ENCODE data around the gene CLMN. TPM values are rescaled to one million over a fixed set of nuclear protein-coding genes. Genes with fewer than 3 reads are reported as not detected.
"Not testable (repeated sequence)": the region's sequence is repeated elsewhere in the genome, so short reads cannot be mapped to it uniquely, and the experiment has no call there.

The CLMN gene
- total and polyA plus RNA-seq, 10 of the 15 experiments (the other 5 are each of a cell fraction or from before 2014, with no cell fraction given): 7.8 to 49.3 (median 18.5) TPM

DNA sequence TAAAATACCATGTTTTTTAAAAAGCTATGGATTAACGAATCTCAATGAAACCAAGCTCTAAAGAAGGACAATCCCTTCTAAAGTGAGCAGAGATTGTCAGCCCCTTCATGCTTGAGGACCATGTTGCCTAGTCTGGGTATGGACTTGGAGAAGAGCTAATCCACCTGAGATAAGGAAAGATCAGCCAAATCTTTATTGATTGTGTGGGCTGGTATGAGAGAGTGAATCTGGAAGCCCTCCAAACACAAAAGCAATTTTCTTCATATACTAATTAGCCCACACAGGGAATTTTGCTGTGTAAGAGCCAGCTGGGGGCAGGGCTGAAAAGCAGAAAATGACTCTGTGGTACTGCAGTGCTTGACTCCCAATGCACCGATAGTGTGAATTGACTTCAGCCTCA lies 115.0 kb downstream of the CLMN start:
- 43% methylated on average over 2 of the region's 2 CpGs for WGBS (ENCODE audit: insufficient coverage, insufficient replicate concordance, low lambda C conversion rate, missing lambda C conversion rate)
- H3K27me3 ChIP-seq (replicated peaks in 1 of 2; ENCODE audit: control insufficient read depth in 2 of 2, insufficient read depth in 2 of 2, low read length in 1 of 2): no peaks in the 10 kb centered on the region
- H3K79me2 ChIP-seq (ENCODE audit: control insufficient read depth, insufficient read depth, low read length): no peaks in the 10 kb centered on the region
- no peak overlapping the region for H2AFZ ChIP-seq (ENCODE audit: control insufficient read depth, low read depth, low read length)
- H3K9ac ChIP-seq (ENCODE audit: control insufficient read depth, insufficient read depth, low read length): no peak overlapping the region
- ChIA-PET CTCF (interaction anchor here (0.7 to 3.1 kb wide), 3 partner anchors 9 to 111 kb away, joined by 3 to 8 read pairs (median 7); no protein-coding TSS in a partner anchor), POLR2A (no interaction called here), RAD21 (ENCODE audit: unreplicated experiment) (no interaction called here), SMC1A (ENCODE audit: uncharacterized antibody, unreplicated experiment) (interaction anchor here (0.7 to 4.4 kb wide), 6 partner anchors 8 to 64 kb away, joined by 3 to 18 read pairs (median 4); no protein-coding TSS in a partner anchor)
- H3K9me3 ChIP-seq (replicated peaks; ENCODE audit: control insufficient read depth, insufficient read depth, low read length): peaks cover 2% of the 10 kb centered on the region; the same call in 2 of the 3 replicates
- peaks cover 0 to 6% of the 10 kb centered on the region in 2 experiments; a peak in 2 of 4 replicates for H3K36me3 ChIP-seq (ENCODE audit: control insufficient read depth in 2 of 2, insufficient read depth in 2 of 2, low read length in 1 of 2)
- no peaks in the 10 kb centered on the region for H4K20me1 ChIP-seq (ENCODE audit: control insufficient read depth, insufficient read depth)
- intact Hi-C loops (cut with micrococcal nuclease; ENCODE audit: unreplicated experiment): loop anchor here (5.0 kb wide), 1 partner anchor 158 kb away; no protein-coding TSS in a partner anchor
- no TSS peak for BruUV-seq (replicated peaks)
- in situ Hi-C loops (cut with MboI): no loop called here
- TF ChIP-seq RAD21 (IDR thresholded peaks at IDR 0.05; ENCODE audit: insufficient read depth, low read depth, low read length) (no peak), CHD4 (IDR thresholded peaks at IDR 0.05) (no peak), KLF5 (IDR thresholded peaks at IDR 0.05; ENCODE audit: partially characterized antibody) (no peak)
- ATAC-seq (no peak), FAIRE-seq (no peak), DNase-seq (ENCODE audit: low read depth, low spot score) (no peak)
- H3K27ac ChIP-seq (ENCODE audit: control insufficient read depth, insufficient read depth): no peak overlapping the region
- no peak overlapping the region for H3K4me3 ChIP-seq
- peaks cover 4% of the 10 kb centered on the region; the same call in 1 of the 2 replicates for H3K4me1 ChIP-seq (ENCODE audit: control insufficient read depth, insufficient read depth, low read length)
- H3K4me2 ChIP-seq (ENCODE audit: control insufficient read depth, insufficient read depth): no peak overlapping the region

- H3K9me3 ChIP-seq (replicated peaks; ENCODE audit: control insufficient read depth, insufficient read depth, low read length); H3K4me2 ChIP-seq (ENCODE audit: control insufficient read depth, insufficient read depth); H3K4me1 ChIP-seq (ENCODE audit: control insufficient read depth, insufficient read depth, low read length); H3K4me3 ChIP-seq; ATAC-seq; DNase-seq (ENCODE audit: low read depth, low spot score); in situ Hi-C loops (cut with MboI); H3K27me3 ChIP-seq (replicated peaks in 1 of 2; ENCODE audit: control insufficient read depth in 2 of 2, insufficient read depth in 2 of 2, low read length in 1 of 2); BruUV-seq (replicated peaks); CTCF ChIA-PET; FAIRE-seq; H3K36me3 ChIP-seq (ENCODE audit: control insufficient read depth in 2 of 2, insufficient read depth in 2 of 2, low read length in 1 of 2); POLR2A ChIA-PET; H3K9ac ChIP-seq (ENCODE audit: control insufficient read depth, insufficient read depth, low read length); H4K20me1 ChIP-seq (ENCODE audit: control insufficient read depth, insufficient read depth); H2AFZ ChIP-seq (ENCODE audit: control insufficient read depth, low read depth, low read length); H3K27ac ChIP-seq (ENCODE audit: control insufficient read depth, insufficient read depth); RAD21 ChIA-PET (ENCODE audit: unreplicated experiment); intact Hi-C loops (cut with micrococcal nuclease; ENCODE audit: unreplicated experiment); H3K79me2 ChIP-seq (ENCODE audit: control insufficient read depth, insufficient read depth, low read length): not testable (repeated sequence)
- SMC1A ChIA-PET (ENCODE audit: uncharacterized antibody, unreplicated experiment): interaction anchor here (4.5 kb wide), 1 partner anchor 17 kb away, joined by 15 read pairs; no protein-coding TSS in a partner anchor
- WGBS (ENCODE audit: insufficient coverage, insufficient replicate concordance, low lambda C conversion rate, missing lambda C conversion rate): 33% methylated on average over 2 of the region's 2 CpGs
Observed at GRCh38 chr14:95201745-95202144, 118.0 kb downstream of the CLMN start.

All from GM12878 (cell line).